A549 (cell line): ENCODE measurements around the gene CALU.

Experiments used
- CEBPB ChIP-seq, 2 experiments: fragments of >200 bp in 1 of 2; sonication (Bioruptor Twin) in 1 of 2; formaldehyde crosslinking in 1 of 2; IDR thresholded peaks; 2 replicates each; pipeline ENCODE4 v1.6.1; 2012 to 2016
- CHD2 ChIP-seq: fragments of 150-350 bp; IDR thresholded peaks from 2 replicates; pipeline ENCODE4 v1.6.1; 2014; ENCODE audit warnings: low read length; ENCODE audit not compliant: partially characterized antibody
- CTCF ChIP-seq: fragments of >200 bp; sonication (Bioruptor Twin); formaldehyde crosslinking; IDR thresholded peaks from 3 replicates; pipeline ENCODE4 v1.5.1; 2016
- EP300 ChIP-seq, 2 experiments: fragments of >200 bp; sonication (Bioruptor Twin); formaldehyde crosslinking; IDR thresholded peaks; 2 replicates in 1 of 2; 3 replicates in 1 of 2; pipeline ENCODE4 v1.6.1; 2016 to 2017
- GATA3 ChIP-seq: IDR thresholded peaks from 2 replicates; pipeline ENCODE4 v1.6.1; 2012; ENCODE audit warnings: borderline replicate concordance
- MAX ChIP-seq: IDR thresholded peaks from 2 replicates; pipeline ENCODE4 v1.6.1; 2012
- MYC ChIP-seq: IDR thresholded peaks from 2 replicates; pipeline ENCODE4 v1.6.1; 2012; ENCODE audit warnings: mild to moderate bottlenecking, inconsistent platforms, low read length, improper control_type of control experiment, borderline replicate concordance
- NR3C1 ChIP-seq: fragments of >200 bp; sonication (Bioruptor Twin); formaldehyde crosslinking; IDR thresholded peaks from 3 replicates; pipeline ENCODE4 v1.6.1; 2017
- PBX3 ChIP-seq: IDR thresholded peaks from 2 replicates; pipeline ENCODE4 v1.6.1; 2012
- POLR2A ChIP-seq: IDR thresholded peaks from 2 replicates; pipeline ENCODE4 v1.6.1; 2012; ENCODE audit warnings: mild to moderate bottlenecking, low read length
- RCOR1 ChIP-seq: fragments of 150-350 bp; IDR thresholded peaks from 2 replicates; pipeline ENCODE4 v1.6.1; 2014; ENCODE audit warnings: antibody characterized with exemption, low read length, low read depth

GRCh38 chr7:128708824-128709223 lies 30.3 kb upstream of the CALU start:
- TF ChIP-seq POLR2A (no peak), CTCF (no peak), CHD2 (no peak), EP300 (IDR thresholded peaks at IDR 0.05) (no peak), MAX (no peak), RCOR1 (no peak), MYC (no peak), GATA3 (no peak), CEBPB (IDR thresholded peaks at IDR 0.05) (no peak), NR3C1 (no peak), PBX3 (no peak)
